Upper lobe of right lung (tissue), 1 donor: Measurements from ENCODE around the gene LDB3. TPM values are rescaled to one million over a fixed set of nuclear protein-coding genes. Genes with fewer than 3 reads are reported as not detected.

Experiments
- ATAC-seq: fragments of 200-7000 bp; cut with Tn5 transposase; one replicate; pipeline ENCODE4 v1.9.1; 2020; ENCODE audit warnings: mild to moderate bottlenecking, moderate library complexity
- DNase-seq: peaks from one replicate; pipeline ENCODE4 v3.0.0-alpha.2; 2020
- H3K27ac ChIP-seq: fragments of 200-600 bp; one replicate; pipeline ENCODE4 v1.8.0; 2022
- H3K27me3 ChIP-seq: fragments of 200-600 bp; one replicate; pipeline ENCODE4 v1.8.0; 2022; ENCODE audit warnings: mild to moderate bottlenecking
- H3K36me3 ChIP-seq: fragments of 200-600 bp; one replicate; pipeline ENCODE4 v1.8.0; 2022
- H3K4me1 ChIP-seq: fragments of 200-600 bp; one replicate; pipeline ENCODE4 v1.8.0; 2022
- H3K4me3 ChIP-seq: fragments of 200-600 bp; one replicate; pipeline ENCODE4 v1.8.0; 2022; ENCODE audit warnings: mild to moderate bottlenecking
- H3K9me3 ChIP-seq: fragments of 200-600 bp; one replicate; pipeline ENCODE4 v1.8.0; 2022
- intact Hi-C: fragments of 100-400 bp; cut with DNase I; formaldehyde crosslinking; loops from one replicate; pipeline ENCODE4 v1.11.0; 2022
- total RNA-seq: library from RNA; stranded (reverse); fragmentation: NEBNext Ultra II Directional; extraction: Animal tissue kit (Norgen Biotek cat#: 25700); gene quantifications from one replicate; pipeline ENCODE4 v1.2.1, GENCODE V29; 2021
- TF ChIP-seq, protein P1 (sequence below): fragments of 200-600 bp; IDR thresholded peaks from one replicate; pipeline ENCODE4 v1.8.0; 2022; ENCODE audit warnings: antibody characterized with exemption
- donor health status: DM: no; HTN: yes; CAD: no; lungs with severe emphysema.

The LDB3 gene
- total RNA-seq, 1 donor from 2014 or later, result 2.5 TPM

- Histone ChIP-seq H3K27me3 (no peaks in the 10 kb centered on the region), H3K4me3 (no peak overlapping the region), H3K4me1 (peaks cover 13% of the 10 kb centered on the region), H3K36me3 (no peaks in the 10 kb centered on the region), H3K9me3 (no peaks in the 10 kb centered on the region), H3K27ac (no peak overlapping the region)
- DNase-seq (no peak), ATAC-seq (no peak)
- TF ChIP-seq, protein P1, sequence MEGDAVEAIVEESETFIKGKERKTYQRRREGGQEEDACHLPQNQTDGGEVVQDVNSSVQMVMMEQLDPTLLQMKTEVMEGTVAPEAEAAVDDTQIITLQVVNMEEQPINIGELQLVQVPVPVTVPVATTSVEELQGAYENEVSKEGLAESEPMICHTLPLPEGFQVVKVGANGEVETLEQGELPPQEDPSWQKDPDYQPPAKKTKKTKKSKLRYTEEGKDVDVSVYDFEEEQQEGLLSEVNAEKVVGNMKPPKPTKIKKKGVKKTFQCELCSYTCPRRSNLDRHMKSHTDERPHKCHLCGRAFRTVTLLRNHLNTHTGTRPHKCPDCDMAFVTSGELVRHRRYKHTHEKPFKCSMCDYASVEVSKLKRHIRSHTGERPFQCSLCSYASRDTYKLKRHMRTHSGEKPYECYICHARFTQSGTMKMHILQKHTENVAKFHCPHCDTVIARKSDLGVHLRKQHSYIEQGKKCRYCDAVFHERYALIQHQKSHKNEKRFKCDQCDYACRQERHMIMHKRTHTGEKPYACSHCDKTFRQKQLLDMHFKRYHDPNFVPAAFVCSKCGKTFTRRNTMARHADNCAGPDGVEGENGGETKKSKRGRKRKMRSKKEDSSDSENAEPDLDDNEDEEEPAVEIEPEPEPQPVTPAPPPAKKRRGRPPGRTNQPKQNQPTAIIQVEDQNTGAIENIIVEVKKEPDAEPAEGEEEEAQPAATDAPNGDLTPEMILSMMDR, result no peak
- intact Hi-C loops, result no loop called here
Observed at GRCh38 chr10:86779220-86780017, 111.1 kb downstream of the LDB3 start.

- ATAC-seq (no peak), DNase-seq (no peak)
- intact Hi-C loops, result no loop called here
- H3K36me3 ChIP-seq, result no peaks in the 10 kb centered on the region
- H3K27me3 ChIP-seq, result no peaks in the 10 kb centered on the region
- peaks cover 12% of the 10 kb centered on the region for H3K4me1 ChIP-seq
- TF ChIP-seq, protein P1, result no peak
- no peaks in the 10 kb centered on the region for H3K9me3 ChIP-seq
- no peak overlapping the region for H3K27ac ChIP-seq
- no peak overlapping the region for H3K4me3 ChIP-seq
Observed at GRCh38 chr10:86782701-86783418, 114.5 kb downstream of the LDB3 start.

- TF ChIP-seq, protein P1, result no peak
- DNase-seq, result no peak
- Histone ChIP-seq H3K36me3 (no peaks in the 10 kb centered on the region), H3K4me3 (no peak overlapping the region), H3K4me1 (peaks cover 12% of the 10 kb centered on the region), H3K27me3 (no peaks in the 10 kb centered on the region), H3K27ac (no peak overlapping the region), H3K9me3 (no peaks in the 10 kb centered on the region)
- ATAC-seq, result no peak
- intact Hi-C loops, result no loop called here
Observed at GRCh38 chr10:86785037-86785436, 116.7 kb downstream of the LDB3 start.

Other genes starting within 250 kb of the LDB3 start
- gene WAPL, start 146.7 kb upstream of the LDB3 start, total RNA-seq, result 35.1 TPM
- gene OPN4, start 14.0 kb upstream of the LDB3 start, total RNA-seq, result not detected
- 41.2 TPM for gene BMPR1A, start 88.1 kb downstream of the LDB3 start, total RNA-seq